NCI-H1694 treated with DMSO at 0.1 percent for 48 hours (cell line): Measurements from ENCODE around the gene PLA2G4E.

Source experiments
- DNase-seq: peaks from one replicate; lab custom pipeline; 2025; lab: John Stamatoyannopoulos, UW

PLA2G4E gene

GRCh38 chr15:42050484-42051255 lies 29.8 kb upstream of the PLA2G4E start:
- no peak for DNase-seq

- DNase-seq, result no peak
These were observed 28.0 kb upstream of the PLA2G4E start for GRCh38 chr15:42048821-42049200.

- no peak for DNase-seq
These were observed 27.4 kb upstream of the PLA2G4E start for GRCh38 chr15:42048080-42048820.

- DNase-seq, result no peak
These were observed 25.8 kb upstream of the PLA2G4E start for GRCh38 chr15:42046597-42046996.

- DNase-seq, result no peak
These were observed 24.4 kb upstream of the PLA2G4E start for GRCh38 chr15:42045211-42045615.

- DNase-seq, result no peak
These were observed 22.0 kb upstream of the PLA2G4E start for GRCh38 chr15:42042602-42043400.

- DNase-seq, result no peak
These were observed 17.6 kb upstream of the PLA2G4E start for GRCh38 chr15:42038401-42038800.

- DNase-seq, result no peak
These were observed 16.8 kb upstream of the PLA2G4E start for GRCh38 chr15:42037656-42038055.

GRCh38 chr15:42036966-42037365 lies 16.1 kb upstream of the PLA2G4E start:
- DNase-seq, result no peak

GRCh38 chr15:42036112-42036905 lies 15.5 kb upstream of the PLA2G4E start:
- DNase-seq, result no peak

GRCh38 chr15:42035435-42035761 lies 14.6 kb upstream of the PLA2G4E start:
- no peak for DNase-seq

GRCh38 chr15:42034628-42035434 lies 14.0 kb upstream of the PLA2G4E start:
- DNase-seq, result no peak

- DNase-seq, result no peak
These were observed 12.5 kb upstream of the PLA2G4E start for GRCh38 chr15:42033214-42033873.

GRCh38 chr15:42032376-42033213 lies 11.8 kb upstream of the PLA2G4E start:
- no peak for DNase-seq

GRCh38 chr15:42031198-42031915 lies 10.5 kb upstream of the PLA2G4E start:
- no peak for DNase-seq

- no peak for DNase-seq
These were observed 6.7 kb upstream of the PLA2G4E start for GRCh38 chr15:42027521-42027920.

- no peak for DNase-seq
These were observed 3.5 kb upstream of the PLA2G4E start for GRCh38 chr15:42024303-42024702.

- no peak for DNase-seq
These were observed 751 bp upstream of the PLA2G4E start for GRCh38 chr15:42021593-42021992.
